Measurements from ENCODE around the gene GADD45A. TPM values are rescaled to one million over a fixed set of nuclear protein-coding genes. Genes with fewer than 3 reads are reported as not detected.

Gene GADD45A, protein sequence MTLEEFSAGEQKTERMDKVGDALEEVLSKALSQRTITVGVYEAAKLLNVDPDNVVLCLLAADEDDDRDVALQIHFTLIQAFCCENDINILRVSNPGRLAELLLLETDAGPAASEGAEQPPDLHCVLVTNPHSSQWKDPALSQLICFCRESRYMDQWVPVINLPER
- total RNA-seq (10 to 100 TPM; 19.7 to 63.7 (median 31.7) TPM), polyA plus RNA-seq (10 to 100 TPM; 17.5 to 19.9 (median 18.9) TPM)
- long read RNA-seq, donor 1, transcript GADD45A-202 (4 exons, 1,496 nt): major isoform, 21 of 31 reads
- long read RNA-seq, donor 1, partial matches to known transcripts: 9 of 31 reads
- long read RNA-seq, donor 1, other reads (novel, unspliced or antisense): 0 of 31 reads
- long read RNA-seq, donor 2, transcript GADD45A-202 (4 exons, 1,496 nt): major isoform, 18 of 27 reads
- long read RNA-seq, donor 2, partial matches to known transcripts: 9 of 27 reads
- long read RNA-seq, donor 2, other reads (novel, unspliced or antisense): 0 of 27 reads

DNA sequence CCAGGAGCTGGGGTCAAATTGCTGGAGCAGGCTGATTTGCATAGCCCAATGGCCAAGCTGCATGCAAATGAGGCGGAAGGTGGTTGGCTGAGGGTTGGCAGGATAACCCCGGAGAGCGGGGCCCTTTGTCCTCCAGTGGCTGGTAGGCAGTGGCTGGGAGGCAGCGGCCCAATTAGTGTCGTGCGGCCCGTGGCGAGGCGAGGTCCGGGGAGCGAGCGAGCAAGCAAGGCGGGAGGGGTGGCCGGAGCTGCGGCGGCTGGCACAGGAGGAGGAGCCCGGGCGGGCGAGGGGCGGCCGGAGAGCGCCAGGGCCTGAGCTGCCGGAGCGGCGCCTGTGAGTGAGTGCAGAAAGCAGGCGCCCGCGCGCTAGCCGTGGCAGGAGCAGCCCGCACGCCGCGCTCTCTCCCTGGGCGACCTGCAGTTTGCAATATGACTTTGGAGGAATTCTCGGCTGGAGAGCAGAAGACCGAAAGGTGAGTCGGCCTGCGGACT, at the start of gene GADD45A:
TSS of gene GADD45A (plus strand) at position 135 of the 491 bp plus-strand sequence. CDS start at position 429, 294 bp downstream.
- peak within 1 kb of the TSS; percentile 76 to 97 (median 93) for H3K4me3 ChIP-seq
- 0% methylated on average over 9 to 39 of the region's 39 CpGs for WGBS, 5 donors
- intact Hi-C loops (cut with DNase I; ENCODE audit: low total_unique reads): loop anchor here (10.0 kb wide), 1 partner anchor 70 kb away; no protein-coding TSS in a partner anchor
- DNase-seq: peak; percentile 100
- H3K4me1 ChIP-seq: peaks cover 7 to 60% (median 42%) of the 10 kb centered on the region in 6 donors
- peak within 1 kb of the TSS; percentile 79 to 97 (median 94) for H3K27ac ChIP-seq
- peaks cover 0 to 29% (median 9%) of the 10 kb centered on the region in 6 donors for H3K36me3 ChIP-seq
- TF ChIP-seq POLR2A (IDR thresholded peaks at IDR 0.05): peak; percentile 88 to 99 (median 91)
- peak; percentile 100 for TF ChIP-seq POLR2AphosphoS5 (IDR thresholded peaks at IDR 0.05)
- TF ChIP-seq, protein P1, sequence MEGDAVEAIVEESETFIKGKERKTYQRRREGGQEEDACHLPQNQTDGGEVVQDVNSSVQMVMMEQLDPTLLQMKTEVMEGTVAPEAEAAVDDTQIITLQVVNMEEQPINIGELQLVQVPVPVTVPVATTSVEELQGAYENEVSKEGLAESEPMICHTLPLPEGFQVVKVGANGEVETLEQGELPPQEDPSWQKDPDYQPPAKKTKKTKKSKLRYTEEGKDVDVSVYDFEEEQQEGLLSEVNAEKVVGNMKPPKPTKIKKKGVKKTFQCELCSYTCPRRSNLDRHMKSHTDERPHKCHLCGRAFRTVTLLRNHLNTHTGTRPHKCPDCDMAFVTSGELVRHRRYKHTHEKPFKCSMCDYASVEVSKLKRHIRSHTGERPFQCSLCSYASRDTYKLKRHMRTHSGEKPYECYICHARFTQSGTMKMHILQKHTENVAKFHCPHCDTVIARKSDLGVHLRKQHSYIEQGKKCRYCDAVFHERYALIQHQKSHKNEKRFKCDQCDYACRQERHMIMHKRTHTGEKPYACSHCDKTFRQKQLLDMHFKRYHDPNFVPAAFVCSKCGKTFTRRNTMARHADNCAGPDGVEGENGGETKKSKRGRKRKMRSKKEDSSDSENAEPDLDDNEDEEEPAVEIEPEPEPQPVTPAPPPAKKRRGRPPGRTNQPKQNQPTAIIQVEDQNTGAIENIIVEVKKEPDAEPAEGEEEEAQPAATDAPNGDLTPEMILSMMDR (IDR thresholded peaks at IDR 0.05 in 8 of 11, conservative IDR thresholded peaks at IDR 0.05 in 3 of 11): peak in 2 of 11 experiments; percentile 19 to 42
- no peaks in the 10 kb centered on the region for H3K27me3 ChIP-seq (replicated peaks in 1 of 7)
- no peaks in the 10 kb centered on the region for H3K9me3 ChIP-seq

DNA sequence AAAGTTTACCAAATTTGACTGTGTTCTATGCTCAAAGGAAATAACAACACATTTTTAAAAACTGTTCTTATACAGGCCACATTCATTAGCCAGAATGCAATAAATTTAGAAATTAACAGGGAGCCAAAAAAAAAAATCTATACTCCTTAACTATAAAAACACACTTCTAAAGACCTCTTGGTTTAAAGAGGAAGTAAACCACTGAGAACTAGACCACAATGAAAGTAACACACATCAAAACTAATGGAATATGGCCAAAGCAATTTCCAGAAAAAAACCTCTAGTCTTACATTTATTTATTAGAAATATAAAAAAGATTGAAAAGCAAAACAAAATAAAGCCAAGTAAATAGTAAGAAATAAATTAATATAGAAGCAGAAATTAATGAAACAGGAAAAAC, 48.9 kb upstream of the GADD45A start:
- Histone ChIP-seq H3K9me3 (no peaks in the 10 kb centered on the region), H3K27ac (no peak overlapping the region), H3K36me3 (no peaks in the 10 kb centered on the region), H3K4me1 (peaks cover 0 to 19% (median 1%) of the 10 kb centered on the region in 6 donors), H3K4me3 (no peak overlapping the region), H3K27me3 (replicated peaks in 1 of 7) (no peaks in the 10 kb centered on the region)
- TF ChIP-seq, protein P1 (IDR thresholded peaks at IDR 0.05 in 8 of 11, conservative IDR thresholded peaks at IDR 0.05 in 3 of 11): no peak
- no peak for DNase-seq
- intact Hi-C loops (cut with DNase I; ENCODE audit: low total_unique reads): no loop called here

DNA sequence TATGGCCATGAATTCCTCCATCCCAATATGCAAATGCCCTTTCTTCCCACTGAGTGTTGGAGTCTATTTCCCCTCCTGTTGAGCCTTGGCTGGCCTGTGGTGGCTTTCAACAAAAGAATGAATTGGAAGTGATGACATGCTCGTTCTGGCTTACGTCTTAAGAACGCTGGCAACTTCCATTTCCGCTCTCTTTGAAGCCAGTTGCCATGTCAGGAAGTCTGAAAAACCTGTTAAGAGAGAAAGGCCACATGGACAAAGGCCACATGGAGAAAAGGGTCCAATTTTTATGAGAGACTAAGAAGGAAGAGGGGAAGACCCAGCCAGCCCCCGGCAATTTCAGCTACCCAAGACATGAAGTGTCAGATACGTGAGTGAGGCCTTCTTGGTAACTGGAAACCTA, 45.6 kb upstream of the GADD45A start:
- H3K4me1 ChIP-seq: peaks cover 0 to 19% (median 1%) of the 10 kb centered on the region in 6 donors
- TF ChIP-seq, protein P1 (IDR thresholded peaks at IDR 0.05 in 8 of 11, conservative IDR thresholded peaks at IDR 0.05 in 3 of 11): no peak
- TF ChIP-seq POLR2AphosphoS5 (IDR thresholded peaks at IDR 0.05): no peak
- TF ChIP-seq POLR2A (IDR thresholded peaks at IDR 0.05): no peak
- intact Hi-C loops (cut with DNase I; ENCODE audit: low total_unique reads): no loop called here
- DNase-seq: no peak
- no peaks in the 10 kb centered on the region for H3K27me3 ChIP-seq (replicated peaks in 1 of 7)
- 87 to 92% (median 87%) methylated on average over 6 of the region's 6 CpGs for WGBS, 5 donors
- no peaks in the 10 kb centered on the region for H3K9me3 ChIP-seq
- H3K27ac ChIP-seq: no peak overlapping the region
- H3K36me3 ChIP-seq: no peaks in the 10 kb centered on the region
- no peak overlapping the region for H3K4me3 ChIP-seq

DNA sequence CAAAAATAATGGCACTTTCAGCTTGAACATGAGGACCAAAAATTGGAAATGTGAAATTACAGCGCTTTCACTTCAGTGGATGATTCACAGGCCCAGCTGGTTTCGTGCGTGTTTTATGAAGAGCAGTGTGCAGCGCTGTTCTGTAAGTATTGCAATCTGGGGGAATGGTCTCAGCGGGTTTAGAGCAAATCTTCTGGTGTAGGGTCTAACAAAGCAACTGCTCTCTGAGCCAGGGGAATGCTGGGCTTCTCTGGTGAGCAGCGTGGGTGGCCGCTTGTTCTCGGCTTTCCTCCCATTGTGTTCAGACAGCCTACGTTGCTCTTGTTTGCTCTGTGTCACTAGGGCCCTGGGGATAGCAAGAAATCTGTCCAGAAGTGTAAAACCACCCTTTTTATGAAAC, 42.4 kb upstream of the GADD45A start:
- DNase-seq: no peak

More for the DNA sequence above, 42.4 kb upstream of the GADD45A start:
- Histone ChIP-seq H3K9me3 (no peaks in the 10 kb centered on the region), H3K4me1 (peaks cover 6 to 16% (median 12%) of the 10 kb centered on the region in 6 donors), H3K4me3 (no peak overlapping the region), H3K36me3 (no peaks in the 10 kb centered on the region), H3K27ac (no peak overlapping the region), H3K27me3 (replicated peaks in 1 of 7) (no peaks in the 10 kb centered on the region)
- TF ChIP-seq POLR2A (IDR thresholded peaks at IDR 0.05) (no peak), POLR2AphosphoS5 (IDR thresholded peaks at IDR 0.05) (no peak)
- TF ChIP-seq, protein P1 (IDR thresholded peaks at IDR 0.05 in 8 of 11, conservative IDR thresholded peaks at IDR 0.05 in 3 of 11): no peak
- intact Hi-C loops (cut with DNase I; ENCODE audit: low total_unique reads): no loop called here
- 83 to 93% (median 85%) methylated on average over 9 of the region's 9 CpGs for WGBS, 5 donors

All from spleen (tissue), 13 donors.